PC-3 (cell line): ENCODE measurements around the gene RANBP3. TPM values are rescaled to one million over a fixed set of nuclear protein-coding genes. Genes with fewer than 3 reads are reported as not detected.
"Not testable (repeated sequence)": the region's sequence is repeated elsewhere in the genome, so short reads cannot be mapped to it uniquely, and the experiment has no call there.

Experiments used
- ATAC-seq: fragments of 200-7000 bp; cut with Tn5 transposase; 2 replicates; pipeline ENCODE4 v1.9.1; 2020; ENCODE audit warnings: mild to moderate bottlenecking, moderate library complexity
- Bru-seq: library from RNA; stranded (reverse); fragments of 400-500 nt; gene quantifications from one replicate; lab custom pipeline; 2021; lab: Mats Ljungman, UMichigan
- BruChase-seq, 2 experiments: library from RNA; stranded (reverse); fragments of 400-500 nt; gene quantifications; one replicate each; lab custom pipeline; 2021; lab: Mats Ljungman, UMichigan
- BruUV-seq: library from RNA; stranded (reverse); fragments of 400-500 nt; replicated peaks from 2 replicates; lab custom pipeline; 2021; lab: Mats Ljungman, UMichigan
- CTCF ChIA-PET: fragments of 300-600 bp; sonication (Branson Sonifier 250); formaldehyde crosslinking; loops from one replicate; lab custom pipeline; 2022; ENCODE audit warnings: antibody characterized with exemption; lab: Charles Lee
- POLR2A ChIA-PET: fragments of 300-600 bp; sonication (Branson Sonifier 250); formaldehyde crosslinking; loops from one replicate; lab custom pipeline; 2022; ENCODE audit warnings: antibody characterized with exemption; ENCODE audit not compliant: unreplicated experiment; lab: Charles Lee
- DNase-seq: peaks from one replicate; pipeline ENCODE4 v3.0.0-alpha.2; 2015
- H2AFZ ChIP-seq: fragments of 300-600 bp; sonication (generic); 2 replicates; pipeline ENCODE4 v1.6.0; 2016; ENCODE audit warnings: antibody characterized with exemption, low read length
- H3F3A ChIP-seq: fragments of 300-600 bp; sonication (generic); one replicate; pipeline ENCODE4 v1.6.0; 2017; ENCODE audit warnings: antibody characterized with exemption, low read length, control low read depth, mild to moderate bottlenecking; ENCODE audit not compliant: unreplicated experiment
- H3K27ac ChIP-seq: fragments of 300-600 bp; sonication (generic); 2 replicates; pipeline ENCODE4 v1.5.1; 2016; ENCODE audit warnings: mild to moderate bottlenecking, low read length
- H3K27me3 ChIP-seq: fragments of 300-600 bp; sonication (generic); 2 replicates; pipeline ENCODE4 v1.6.1; 2016; ENCODE audit warnings: low read length, mixed read lengths
- H3K36me3 ChIP-seq: fragments of 300-600 bp; sonication (generic); 2 replicates; pipeline ENCODE4 v1.6.1; 2016; ENCODE audit warnings: low read depth, mixed run types, low read length, mixed read lengths
- H3K4me1 ChIP-seq: fragments of 300-600 bp; sonication (generic); 2 replicates; pipeline ENCODE4 v1.5.1; 2016; ENCODE audit warnings: low read length; ENCODE audit not compliant: insufficient read depth
- H3K4me2 ChIP-seq: fragments of 300-600 bp; sonication (generic); 2 replicates; pipeline ENCODE4 v1.6.0; 2016; ENCODE audit warnings: low read length
- H3K4me3 ChIP-seq: fragments of 300-600 bp; sonication (generic); 2 replicates; pipeline ENCODE4 v1.5.1; 2016; ENCODE audit warnings: mild to moderate bottlenecking, low read length, mixed read lengths
- H3K79me2 ChIP-seq: fragments of 300-600 bp; sonication (generic); 2 replicates; pipeline ENCODE4 v1.6.1; 2017; ENCODE audit warnings: low read length, mixed read lengths
- H3K9ac ChIP-seq: fragments of 300-600 bp; sonication (generic); 2 replicates; pipeline ENCODE4 v1.6.0; 2016; ENCODE audit warnings: mild to moderate bottlenecking, low read length
- H3K9me2 ChIP-seq: fragments of 300-600 bp; sonication (generic); replicated peaks from 2 replicates; pipeline ENCODE4 v1.6.1; 2016; ENCODE audit warnings: mixed run types, low read length, mixed read lengths
- H3K9me3 ChIP-seq: fragments of 300-600 bp; sonication (generic); 2 replicates; pipeline ENCODE4 v1.6.1; 2016; ENCODE audit warnings: low read length, mixed read lengths
- H4K20me1 ChIP-seq: fragments of 300-600 bp; sonication (generic); 2 replicates; pipeline ENCODE4 v1.6.1; 2016; ENCODE audit warnings: low read length, mixed read lengths
- EZH2 ChIP-seq: fragments of 300-600 bp; sonication (generic); IDR thresholded peaks from one replicate; pipeline ENCODE4 v1.6.1; 2017; ENCODE audit warnings: antibody characterized with exemption, mild to moderate bottlenecking, low read length; ENCODE audit not compliant: unreplicated experiment
- EZH2phosphoT487 ChIP-seq: fragments of 300-600 bp; sonication (generic); IDR thresholded peaks from 2 replicates; pipeline ENCODE4 v1.6.1; 2018; ENCODE audit warnings: mild to moderate bottlenecking, antibody characterized with exemption, low read length, borderline replicate concordance
- intact Hi-C: fragments of 100-400 bp; cut with micrococcal nuclease; formaldehyde crosslinking; loops from 2 replicates; pipeline ENCODE4 v1.9.0; 2023
- long read RNA-seq: library from polyadenylated mRNA; unstranded; transcript quantifications from one replicate; pipeline ENCODE4 v2.0.0, GENCODE V29; 2021; ENCODE audit not compliant: unreplicated experiment
- total RNA-seq: library from RNA; depleted of rRNA; stranded (reverse); fragments of >200 nt; gene quantifications from 2 replicates; pipeline ENCODE4 v1.2.3, GENCODE V29; 2014; rRNA removed
- TF ChIP-seq, protein P1 (sequence below): fragments of 300-600 bp; sonication (generic); conservative IDR thresholded peaks from 2 replicates; pipeline ENCODE4 v1.5.1; 2017; ENCODE audit warnings: antibody characterized with exemption, low read depth, mild to moderate bottlenecking, low read length

The RANBP3 gene, protein sequence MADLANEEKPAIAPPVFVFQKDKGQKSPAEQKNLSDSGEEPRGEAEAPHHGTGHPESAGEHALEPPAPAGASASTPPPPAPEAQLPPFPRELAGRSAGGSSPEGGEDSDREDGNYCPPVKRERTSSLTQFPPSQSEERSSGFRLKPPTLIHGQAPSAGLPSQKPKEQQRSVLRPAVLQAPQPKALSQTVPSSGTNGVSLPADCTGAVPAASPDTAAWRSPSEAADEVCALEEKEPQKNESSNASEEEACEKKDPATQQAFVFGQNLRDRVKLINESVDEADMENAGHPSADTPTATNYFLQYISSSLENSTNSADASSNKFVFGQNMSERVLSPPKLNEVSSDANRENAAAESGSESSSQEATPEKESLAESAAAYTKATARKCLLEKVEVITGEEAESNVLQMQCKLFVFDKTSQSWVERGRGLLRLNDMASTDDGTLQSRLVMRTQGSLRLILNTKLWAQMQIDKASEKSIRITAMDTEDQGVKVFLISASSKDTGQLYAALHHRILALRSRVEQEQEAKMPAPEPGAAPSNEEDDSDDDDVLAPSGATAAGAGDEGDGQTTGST
- total RNA-seq (114 and 153 TPM in 2 replicates), Bru-seq, nascent RNA (percentile 88 among the genes with signal in this experiment), BruChase-seq, experiment 1, labeled RNA remaining after a 6-hour chase (percentile 86 among the genes with signal in this experiment), BruChase-seq, experiment 2, labeled RNA remaining after a 2-hour chase (percentile 91 among the genes with signal in this experiment)
- long read RNA-seq, transcript RANBP3-220 (16 exons, 1,783 nt): minor isoform, 27 of 131 reads
- long read RNA-seq, transcript RANBP3-201 (16 exons, 1,762 nt): major isoform, 34 of 131 reads
- long read RNA-seq, partial matches to known transcripts: 20 of 131 reads
- long read RNA-seq, other reads (novel, unspliced or antisense): 50 of 131 reads

DNA sequence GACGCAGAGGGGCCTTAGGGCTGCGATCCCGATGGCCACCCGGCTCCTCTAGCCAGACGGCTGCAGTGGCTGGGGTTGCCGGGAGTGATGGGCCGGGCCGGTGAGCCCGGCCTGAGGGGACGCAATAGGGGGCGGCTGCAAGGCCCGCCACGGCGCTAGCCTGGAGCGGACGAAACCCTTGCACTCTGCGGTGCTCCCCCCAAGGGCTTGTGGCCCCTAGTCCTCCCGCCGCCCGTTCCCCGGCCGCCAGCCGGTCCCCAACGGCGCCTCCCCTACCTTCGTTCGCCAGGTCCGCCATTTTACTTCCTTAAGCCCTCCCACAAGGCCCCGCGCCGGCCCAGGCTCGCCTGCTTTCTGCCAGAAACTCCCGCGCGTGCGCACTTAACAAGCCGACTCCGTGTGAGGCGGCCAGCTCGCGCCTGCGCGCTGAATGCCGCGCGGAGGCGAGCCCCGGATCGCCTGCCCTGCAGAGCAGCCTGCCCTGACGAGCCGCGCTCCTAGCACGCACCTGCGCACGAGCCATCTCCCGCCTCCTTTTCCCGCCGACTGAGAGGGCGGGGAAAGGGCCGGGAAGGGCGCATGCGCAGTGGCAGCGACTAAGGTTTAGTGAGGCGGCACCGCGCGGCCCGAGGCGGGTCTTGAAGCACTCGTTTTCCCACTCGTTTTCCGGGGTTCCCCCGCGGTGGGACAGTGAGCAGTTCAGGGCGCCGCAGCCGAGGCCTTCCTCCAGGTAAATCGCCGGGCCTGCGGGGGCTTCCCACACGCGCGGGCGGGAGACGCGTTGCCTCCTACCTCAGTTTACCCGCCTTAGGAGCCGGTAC is at the start of gene RANBP3:
TSS of gene RANBP3 (minus strand) at position 356 of the 821 bp plus-strand sequence. CDS start at position 298, 58 bp downstream.
- peaks cover 48% of the 10 kb centered on the region for H3K4me1 ChIP-seq
- peak within 1 kb of the TSS; percentile 93 for H2AFZ ChIP-seq
- peak within 1 kb of the TSS; percentile 97 for H3K9ac ChIP-seq
- peaks cover 20% of the 10 kb centered on the region; the same call in 1 of the 2 replicates for H3K36me3 ChIP-seq
- ATAC-seq (peak; percentile 91), DNase-seq (peak; percentile 100)
- intact Hi-C loops: loop anchor here (2.0 to 5.0 kb wide), 2 partner anchors 73 to 769 kb away; partner anchors contain the start of gene VMAC
- no peaks in the 10 kb centered on the region for H3K9me2 ChIP-seq
- ChIA-PET POLR2A (interaction anchor here (0.6 kb wide), 1 partner anchor 355 kb away, joined by 4 read pairs; the partner anchor contains the start of genes SAFB and SAFB2), CTCF (interaction anchor here (1.0 kb wide), 2 partner anchors 10 to 45 kb away, joined by 4 to 5 read pairs; no protein-coding TSS in a partner anchor)
- H3K79me2 ChIP-seq: peaks cover 74% of the 10 kb centered on the region
- peak within 1 kb of the TSS; percentile 84 for H3K4me3 ChIP-seq
- no peaks in the 10 kb centered on the region for H3K9me3 ChIP-seq
- TF ChIP-seq EZH2phosphoT487: no peak
- BruUV-seq: no TSS peak
- H3K4me2 ChIP-seq: peak within 1 kb of the TSS; percentile 97
- H3F3A ChIP-seq: no peaks in the 10 kb centered on the region
- H3K27me3 ChIP-seq: no peaks in the 10 kb centered on the region
- peaks cover 26% of the 10 kb centered on the region for H4K20me1 ChIP-seq
- peak within 1 kb of the TSS; percentile 54 for H3K27ac ChIP-seq

DNA sequence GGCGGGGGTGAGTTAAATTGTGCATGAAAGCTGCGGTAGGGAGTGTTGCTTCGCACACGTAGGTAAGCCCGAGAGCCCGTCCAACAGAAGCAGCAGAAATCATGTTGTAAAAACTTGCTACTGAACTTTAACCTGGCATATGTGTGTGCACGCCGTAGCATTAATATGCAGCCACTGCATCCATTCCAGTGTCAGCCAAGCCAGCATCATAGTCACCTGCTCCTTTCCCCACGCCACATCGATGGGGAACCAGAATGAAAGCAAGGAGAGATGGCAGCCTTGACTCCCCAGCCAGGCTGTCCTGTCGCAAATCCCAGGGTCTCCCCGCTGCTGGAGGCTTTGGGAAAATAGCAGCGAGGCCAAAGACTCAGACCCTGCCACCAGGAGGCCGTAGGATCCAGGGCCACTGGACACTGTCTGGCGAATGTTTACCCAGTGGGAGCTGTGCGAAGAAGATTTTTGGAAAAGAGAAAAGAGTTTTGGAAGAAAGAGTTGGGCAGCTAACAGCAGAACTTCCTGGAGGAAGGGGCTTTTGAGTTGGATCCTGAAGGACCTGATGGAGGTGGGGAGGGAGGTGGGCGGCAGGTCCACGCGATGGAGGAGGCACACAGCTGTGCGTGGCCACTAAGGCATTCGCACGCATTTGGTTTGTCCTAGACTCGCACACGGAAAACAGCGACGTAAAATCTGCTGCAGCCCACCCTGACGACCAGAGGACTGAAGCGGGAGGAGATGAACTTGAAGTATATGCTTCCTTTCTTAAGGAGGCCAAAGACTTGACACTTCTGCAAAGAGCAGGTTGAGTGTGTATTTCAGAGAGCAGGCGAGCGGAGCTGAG is 48.7 kb upstream of the RANBP3 start:
- no peak overlapping the region for H3K4me3 ChIP-seq
- ATAC-seq: no peak
- no TSS peak for BruUV-seq
- H3K9me3 ChIP-seq: no peaks in the 10 kb centered on the region
- TF ChIP-seq, protein P1, sequence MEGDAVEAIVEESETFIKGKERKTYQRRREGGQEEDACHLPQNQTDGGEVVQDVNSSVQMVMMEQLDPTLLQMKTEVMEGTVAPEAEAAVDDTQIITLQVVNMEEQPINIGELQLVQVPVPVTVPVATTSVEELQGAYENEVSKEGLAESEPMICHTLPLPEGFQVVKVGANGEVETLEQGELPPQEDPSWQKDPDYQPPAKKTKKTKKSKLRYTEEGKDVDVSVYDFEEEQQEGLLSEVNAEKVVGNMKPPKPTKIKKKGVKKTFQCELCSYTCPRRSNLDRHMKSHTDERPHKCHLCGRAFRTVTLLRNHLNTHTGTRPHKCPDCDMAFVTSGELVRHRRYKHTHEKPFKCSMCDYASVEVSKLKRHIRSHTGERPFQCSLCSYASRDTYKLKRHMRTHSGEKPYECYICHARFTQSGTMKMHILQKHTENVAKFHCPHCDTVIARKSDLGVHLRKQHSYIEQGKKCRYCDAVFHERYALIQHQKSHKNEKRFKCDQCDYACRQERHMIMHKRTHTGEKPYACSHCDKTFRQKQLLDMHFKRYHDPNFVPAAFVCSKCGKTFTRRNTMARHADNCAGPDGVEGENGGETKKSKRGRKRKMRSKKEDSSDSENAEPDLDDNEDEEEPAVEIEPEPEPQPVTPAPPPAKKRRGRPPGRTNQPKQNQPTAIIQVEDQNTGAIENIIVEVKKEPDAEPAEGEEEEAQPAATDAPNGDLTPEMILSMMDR: no peak
- TF ChIP-seq EZH2: no peak
- no peak for TF ChIP-seq EZH2phosphoT487
- H3K27ac ChIP-seq: no peak overlapping the region
- H3K79me2 ChIP-seq: no peaks in the 10 kb centered on the region
- H4K20me1 ChIP-seq: no peaks in the 10 kb centered on the region
- H3K9me2 ChIP-seq: no peaks in the 10 kb centered on the region
- no peaks in the 10 kb centered on the region for H3K36me3 ChIP-seq
- intact Hi-C loops: no loop called here
- no peak for DNase-seq
- ChIA-PET POLR2A (no interaction called here), CTCF (no interaction called here)
- no peaks in the 10 kb centered on the region for H3K27me3 ChIP-seq
- no peak overlapping the region for H2AFZ ChIP-seq
- H3K4me1 ChIP-seq: peaks cover 21% of the 10 kb centered on the region
- no peak overlapping the region for H3K9ac ChIP-seq
- no peak overlapping the region for H3K4me2 ChIP-seq
- no peaks in the 10 kb centered on the region for H3F3A ChIP-seq

DNA sequence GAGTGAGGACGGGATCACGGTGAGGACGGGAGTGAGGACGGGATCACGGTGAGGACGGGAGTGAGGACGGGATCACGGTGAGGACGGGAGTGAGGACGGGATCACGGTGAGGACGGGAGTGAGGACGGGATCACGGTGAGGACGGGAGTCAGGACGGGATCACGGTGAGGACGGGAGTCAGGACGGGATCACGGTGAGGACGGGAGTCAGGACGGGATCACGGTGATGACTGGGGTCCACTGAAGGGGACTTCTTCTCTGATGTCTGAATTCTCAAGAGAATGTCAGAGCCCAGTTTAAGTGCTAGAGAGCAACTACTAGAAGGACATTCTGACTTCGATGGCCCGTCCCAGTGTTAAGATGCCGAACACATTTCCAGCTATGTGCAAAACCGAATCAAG is 46.8 kb upstream of the RANBP3 start:
- H3K4me3 ChIP-seq, DNase-seq, H3K27me3 ChIP-seq, ATAC-seq, POLR2A ChIA-PET, H3F3A ChIP-seq, H3K79me2 ChIP-seq, H4K20me1 ChIP-seq, H3K4me2 ChIP-seq, H3K9ac ChIP-seq, H3K36me3 ChIP-seq, H2AFZ ChIP-seq, H3K27ac ChIP-seq, CTCF ChIA-PET, H3K9me2 ChIP-seq, H3K9me3 ChIP-seq, BruUV-seq: not testable (repeated sequence)
- intact Hi-C loops: loop anchor here (5.0 kb wide), 1 partner anchor 222 kb away; no protein-coding TSS in a partner anchor
- H3K4me1 ChIP-seq: peaks cover 35% of the 10 kb centered on the region
